Mesendoderm (in vitro differentiated cells): ENCODE results near the gene GNG7.
"Not testable (repeated sequence)": the region's sequence is repeated elsewhere in the genome, so short reads cannot be mapped to it uniquely, and the experiment has no call there.

Source experiments
- DNase-seq: peaks from one replicate; pipeline ENCODE4 v3.0.0; 2013
- H2AK5ac ChIP-seq: 2 replicates; pipeline ENCODE4 v1.6.1; 2013; ENCODE audit warnings: low read length, inconsistent platforms
- H2BK120ac ChIP-seq: 2 replicates; pipeline ENCODE4 v1.6.1; 2013; ENCODE audit warnings: low read depth, mild to moderate bottlenecking, low read length, moderate library complexity, mixed read lengths
- H2BK15ac ChIP-seq: replicated peaks from 2 replicates; pipeline ENCODE4 v1.6.1; 2013; ENCODE audit warnings: low read depth, mild to moderate bottlenecking, moderate library complexity
- H2BK5ac ChIP-seq: 2 replicates; pipeline ENCODE4 v1.6.1; 2013; ENCODE audit warnings: low read length, inconsistent platforms
- H3K18ac ChIP-seq: 2 replicates; pipeline ENCODE4 v1.6.1; 2013; ENCODE audit warnings: mild to moderate bottlenecking, low read length, mixed read lengths
- H3K23ac ChIP-seq: one replicate; pipeline ENCODE4 v1.6.1; 2013; ENCODE audit warnings: low read length
- H3K27ac ChIP-seq: 2 replicates; pipeline ENCODE4 v1.5.1; 2013; ENCODE audit warnings: low read depth, mild to moderate bottlenecking, inconsistent platforms, low read length, moderate library complexity
- H3K27me3 ChIP-seq: 2 replicates; pipeline ENCODE4 v1.6.1; 2013; ENCODE audit warnings: low read length, control low read depth, mild to moderate bottlenecking, inconsistent platforms; ENCODE audit not compliant: insufficient read depth, poor library complexity
- H3K36me3 ChIP-seq: 2 replicates; pipeline ENCODE4 v1.6.1; 2013; ENCODE audit warnings: low read length, inconsistent platforms; ENCODE audit not compliant: control insufficient read depth, insufficient read depth
- H3K4ac ChIP-seq: one replicate; pipeline ENCODE4 v1.6.1; 2013; ENCODE audit warnings: low read depth, mild to moderate bottlenecking, low read length, moderate library complexity
- H3K4me1 ChIP-seq: 2 replicates; pipeline ENCODE4 v1.6.1; 2013; ENCODE audit warnings: low read depth, low read length, inconsistent platforms; ENCODE audit not compliant: control insufficient read depth
- H3K4me2 ChIP-seq: 2 replicates; pipeline ENCODE4 v1.6.1; 2013; ENCODE audit warnings: low read length
- H3K4me3 ChIP-seq: 2 replicates; pipeline ENCODE4 v1.5.1; 2013; ENCODE audit warnings: mild to moderate bottlenecking, low read length
- H3K56ac ChIP-seq: one replicate; pipeline ENCODE4 v1.6.1; 2013; ENCODE audit warnings: low read length
- H3K79me1 ChIP-seq: 2 replicates; pipeline ENCODE4 v1.6.1; 2013; ENCODE audit warnings: low read length, inconsistent platforms
- H3K79me2 ChIP-seq: 2 replicates; pipeline ENCODE4 v1.6.1; 2013; ENCODE audit warnings: mild to moderate bottlenecking, low read length; ENCODE audit not compliant: control insufficient read depth, insufficient read depth
- H3K9ac ChIP-seq: 2 replicates; pipeline ENCODE4 v1.6.1; 2013; ENCODE audit warnings: low read length, inconsistent platforms
- H4K5ac ChIP-seq: one replicate; pipeline ENCODE4 v1.6.1; 2013; ENCODE audit warnings: low read length
- H4K8ac ChIP-seq: one replicate; pipeline ENCODE4 v1.6.1; 2013; ENCODE audit warnings: low read depth, mild to moderate bottlenecking, control low read depth, low read length, moderate library complexity
- WGBS: extraction: QIAGEN DNeasy Blood & Tissue Kit; methylation state at CpG from one replicate; pipeline ENCODE4 v1.1.7; 2013; ENCODE audit warnings: low lambda C conversion rate, missing lambda C conversion rate; ENCODE audit not compliant: insufficient coverage; ENCODE audit errors: extremely low coverage; 5-methylcytosine and 5-hydroxymethylcytosine counted together

Gene GNG7

GRCh38 chr19:2511991-2512390 lies 190.5 kb downstream of the GNG7 start:
- no peak overlapping the region for H4K8ac ChIP-seq
- DNase-seq = no peak
- H3K56ac ChIP-seq = peak overlapping the region; percentile 10
- no peaks in the 10 kb centered on the region for H3K4me1 ChIP-seq
- no peak overlapping the region for H2BK5ac ChIP-seq
- no peaks in the 10 kb centered on the region for H3K79me1 ChIP-seq
- no peak overlapping the region for H3K4me3 ChIP-seq
- H3K4me2 ChIP-seq = no peak overlapping the region
- no peak overlapping the region for H2BK120ac ChIP-seq
- H3K27me3 ChIP-seq = no peaks in the 10 kb centered on the region
- no peaks in the 10 kb centered on the region for H3K36me3 ChIP-seq
- no peak overlapping the region for H3K27ac ChIP-seq
- H2AK5ac ChIP-seq = no peak overlapping the region
- H3K4ac ChIP-seq = no peak overlapping the region
- H3K18ac ChIP-seq = no peak overlapping the region
- no peaks in the 10 kb centered on the region for H3K79me2 ChIP-seq
- no CpG with 5 or more reads among the region's 21 CpGs for WGBS
- H4K5ac ChIP-seq = no peak overlapping the region
- no peak overlapping the region for H2BK15ac ChIP-seq
- no peak overlapping the region for H3K23ac ChIP-seq
- H3K9ac ChIP-seq = no peak overlapping the region

GRCh38 chr19:2511570-2511969 lies 190.9 kb downstream of the GNG7 start:
- Histone ChIP-seq H3K18ac (no peak overlapping the region), H3K4me1 (no peaks in the 10 kb centered on the region), H3K4me2 (no peak overlapping the region), H3K9ac (no peak overlapping the region), H3K36me3 (no peaks in the 10 kb centered on the region), H2AK5ac (no peak overlapping the region), H3K79me1 (no peaks in the 10 kb centered on the region), H3K79me2 (no peaks in the 10 kb centered on the region), H4K8ac (no peak overlapping the region), H3K4me3 (no peak overlapping the region), H3K23ac (no peak overlapping the region), H4K5ac (no peak overlapping the region), H2BK120ac (no peak overlapping the region), H3K56ac (no peak overlapping the region), H2BK5ac (no peak overlapping the region), H3K27me3 (no peaks in the 10 kb centered on the region), H2BK15ac (no peak overlapping the region), H3K4ac (no peak overlapping the region), H3K27ac (no peak overlapping the region)
- DNase-seq = no peak
- no CpG with 5 or more reads among the region's 22 CpGs for WGBS

GRCh38 chr19:2509096-2509495 lies 193.4 kb downstream of the GNG7 start:
- H3K36me3 ChIP-seq = no peaks in the 10 kb centered on the region
- no peaks in the 10 kb centered on the region for H3K27me3 ChIP-seq
- H3K9ac ChIP-seq = no peak overlapping the region
- H2BK5ac ChIP-seq = no peak overlapping the region
- no peaks in the 10 kb centered on the region for H3K4me1 ChIP-seq
- H3K18ac ChIP-seq = no peak overlapping the region
- no peak overlapping the region for H3K4ac ChIP-seq
- H3K79me2 ChIP-seq = no peaks in the 10 kb centered on the region
- no peaks in the 10 kb centered on the region for H3K79me1 ChIP-seq
- H2BK120ac ChIP-seq = no peak overlapping the region
- H2AK5ac ChIP-seq = no peak overlapping the region
- no peak overlapping the region for H3K4me3 ChIP-seq
- no peak overlapping the region for H3K23ac ChIP-seq
- H3K56ac ChIP-seq = no peak overlapping the region
- H4K8ac ChIP-seq = no peak overlapping the region
- no peak overlapping the region for H3K27ac ChIP-seq
- H3K4me2 ChIP-seq = no peak overlapping the region
- WGBS = no CpG with 5 or more reads among the region's 8 CpGs
- no peak overlapping the region for H2BK15ac ChIP-seq
- no peak overlapping the region for H4K5ac ChIP-seq
- DNase-seq = no peak

GRCh38 chr19:2507109-2507508 lies 195.4 kb downstream of the GNG7 start:
- H3K23ac ChIP-seq = no peak overlapping the region
- H3K9ac ChIP-seq = no peak overlapping the region
- no peak overlapping the region for H4K5ac ChIP-seq
- no peaks in the 10 kb centered on the region for H3K4me1 ChIP-seq
- H3K18ac ChIP-seq = no peak overlapping the region
- H3K79me1 ChIP-seq = no peaks in the 10 kb centered on the region
- no peak overlapping the region for H3K4ac ChIP-seq
- H2AK5ac ChIP-seq = no peak overlapping the region
- H2BK15ac ChIP-seq = no peak overlapping the region
- no peak overlapping the region for H4K8ac ChIP-seq
- no peak overlapping the region for H2BK5ac ChIP-seq
- no peak overlapping the region for H3K4me2 ChIP-seq
- H3K4me3 ChIP-seq = no peak overlapping the region
- H3K56ac ChIP-seq = peak overlapping the region; percentile 10
- no peak overlapping the region for H2BK120ac ChIP-seq
- no CpG with 5 or more reads among the region's 12 CpGs for WGBS
- H3K36me3 ChIP-seq = no peaks in the 10 kb centered on the region
- H3K27ac ChIP-seq = no peak overlapping the region
- no peaks in the 10 kb centered on the region for H3K79me2 ChIP-seq
- H3K27me3 ChIP-seq = no peaks in the 10 kb centered on the region
- no peak for DNase-seq

GRCh38 chr19:2506656-2507055 lies 195.8 kb downstream of the GNG7 start:
- not testable (repeated sequence) for H3K79me2 ChIP-seq, H3K23ac ChIP-seq, H3K36me3 ChIP-seq, H2AK5ac ChIP-seq, H3K4me2 ChIP-seq, H3K9ac ChIP-seq, H3K18ac ChIP-seq, H4K8ac ChIP-seq, H3K27ac ChIP-seq, H2BK120ac ChIP-seq, H3K4ac ChIP-seq, H3K56ac ChIP-seq, H3K4me3 ChIP-seq, H2BK15ac ChIP-seq, H2BK5ac ChIP-seq, H3K79me1 ChIP-seq, H3K4me1 ChIP-seq, H3K27me3 ChIP-seq, DNase-seq, H4K5ac ChIP-seq
- no CpG with 5 or more reads among the region's 8 CpGs for WGBS

GRCh38 chr19:2503521-2504109 lies 198.9 kb downstream of the GNG7 start:
- H3K4ac ChIP-seq = no peak overlapping the region
- H4K5ac ChIP-seq = no peak overlapping the region
- H3K79me2 ChIP-seq = no peaks in the 10 kb centered on the region
- no peak overlapping the region for H3K23ac ChIP-seq
- no peaks in the 10 kb centered on the region for H3K79me1 ChIP-seq
- no peak overlapping the region for H3K18ac ChIP-seq
- no peak overlapping the region for H4K8ac ChIP-seq
- no peak overlapping the region for H3K9ac ChIP-seq
- no peak overlapping the region for H2BK120ac ChIP-seq
- no peak overlapping the region for H2BK5ac ChIP-seq
- no peaks in the 10 kb centered on the region for H3K36me3 ChIP-seq
- H3K27me3 ChIP-seq = no peaks in the 10 kb centered on the region
- H3K4me1 ChIP-seq = peaks cover 2% of the 10 kb centered on the region
- H3K27ac ChIP-seq = no peak overlapping the region
- H3K4me2 ChIP-seq = no peak overlapping the region
- H2BK15ac ChIP-seq = no peak overlapping the region
- no peak overlapping the region for H3K56ac ChIP-seq
- H2AK5ac ChIP-seq = no peak overlapping the region
- no peak overlapping the region for H3K4me3 ChIP-seq
- DNase-seq = peak; percentile 59
- WGBS = no CpG with 5 or more reads among the region's 21 CpGs
